Measurements from ENCODE around the gene LRRTM4.

- TF ChIP-seq CTCF (conservative IDR thresholded peaks at IDR 0.05 in 1 of 2, IDR thresholded peaks at IDR 0.05 in 1 of 2; ENCODE audit: extremely low read depth in 1 of 2, insufficient read depth in 1 of 2, low read depth in 1 of 2, low read length in 2 of 2) (no peak), EZH2 (IDR thresholded peaks at IDR 0.05; ENCODE audit: borderline replicate concordance, low read length) (no peak)
Measured at GRCh38 chr2:77507657-77508056, 14.5 kb downstream of the LRRTM4 start.
